Osteocyte (in vitro differentiated cells): ENCODE results near the gene EMILIN2. TPM values are rescaled to one million over a fixed set of nuclear protein-coding genes. Genes with fewer than 3 reads are reported as not detected.

ENCODE experiments used
- DNase-seq: peaks from one replicate; pipeline ENCODE4 v3.0.0; 2021; ENCODE audit warnings: mixed read lengths; ENCODE audit not compliant: unreplicated experiment; ENCODE audit errors: extremely low spot score
- H3K27ac Mint-ChIP-seq: one replicate; pipeline ENCODE4 v1.8.0; 2021; ENCODE audit warnings: mild to moderate bottlenecking, mixed read lengths; ENCODE audit not compliant: unreplicated experiment
- H3K27me3 Mint-ChIP-seq: one replicate; pipeline ENCODE4 v1.8.0; 2021; ENCODE audit warnings: mixed read lengths; ENCODE audit not compliant: unreplicated experiment
- H3K36me3 Mint-ChIP-seq: one replicate; pipeline ENCODE4 v1.8.0; 2021; ENCODE audit warnings: mixed read lengths; ENCODE audit not compliant: unreplicated experiment
- H3K4me1 Mint-ChIP-seq: one replicate; pipeline ENCODE4 v1.8.0; 2021; ENCODE audit warnings: mixed read lengths; ENCODE audit not compliant: unreplicated experiment
- H3K4me3 Mint-ChIP-seq: one replicate; pipeline ENCODE4 v1.8.0; 2021; ENCODE audit warnings: mild to moderate bottlenecking, moderate library complexity, mixed read lengths; ENCODE audit not compliant: unreplicated experiment
- H3K9me3 Mint-ChIP-seq: one replicate; pipeline ENCODE4 v1.8.0; 2021; ENCODE audit warnings: mixed read lengths; ENCODE audit not compliant: unreplicated experiment
- CTCF ChIP-seq: fragments of 200-600 bp; sonication (generic); IDR thresholded peaks from 2 replicates; pipeline ENCODE4 v1.5.0; 2021; ENCODE audit warnings: antibody characterized with exemption, mild to moderate bottlenecking, moderate library complexity
- total RNA-seq: library from RNA; stranded (reverse); gene quantifications from 2 replicates; pipeline ENCODE4 v1.2.1, GENCODE V29; 2021

Gene EMILIN2
- total RNA-seq, 1 donor from 2014 or later = 2.2 TPM

GRCh38 chr18:2895391-2895790 is 48.6 kb downstream of the EMILIN2 start:
- no peak for DNase-seq
- no peak overlapping the region for H3K27ac Mint-ChIP-seq
- TF ChIP-seq CTCF = no peak
- H3K4me1 Mint-ChIP-seq = peaks cover 8% of the 10 kb centered on the region
- H3K9me3 Mint-ChIP-seq = peaks cover 11% of the 10 kb centered on the region
- no peaks in the 10 kb centered on the region for H3K36me3 Mint-ChIP-seq
- no peak overlapping the region for H3K4me3 Mint-ChIP-seq
- H3K27me3 Mint-ChIP-seq = no peaks in the 10 kb centered on the region

GRCh38 chr18:2896990-2897389 is 50.2 kb downstream of the EMILIN2 start:
- peaks cover 7% of the 10 kb centered on the region for H3K4me1 Mint-ChIP-seq
- H3K27ac Mint-ChIP-seq = no peak overlapping the region
- H3K36me3 Mint-ChIP-seq = no peaks in the 10 kb centered on the region
- H3K4me3 Mint-ChIP-seq = no peak overlapping the region
- no peak for TF ChIP-seq CTCF
- no peak for DNase-seq
- H3K27me3 Mint-ChIP-seq = no peaks in the 10 kb centered on the region
- peaks cover 6% of the 10 kb centered on the region for H3K9me3 Mint-ChIP-seq

DNA sequence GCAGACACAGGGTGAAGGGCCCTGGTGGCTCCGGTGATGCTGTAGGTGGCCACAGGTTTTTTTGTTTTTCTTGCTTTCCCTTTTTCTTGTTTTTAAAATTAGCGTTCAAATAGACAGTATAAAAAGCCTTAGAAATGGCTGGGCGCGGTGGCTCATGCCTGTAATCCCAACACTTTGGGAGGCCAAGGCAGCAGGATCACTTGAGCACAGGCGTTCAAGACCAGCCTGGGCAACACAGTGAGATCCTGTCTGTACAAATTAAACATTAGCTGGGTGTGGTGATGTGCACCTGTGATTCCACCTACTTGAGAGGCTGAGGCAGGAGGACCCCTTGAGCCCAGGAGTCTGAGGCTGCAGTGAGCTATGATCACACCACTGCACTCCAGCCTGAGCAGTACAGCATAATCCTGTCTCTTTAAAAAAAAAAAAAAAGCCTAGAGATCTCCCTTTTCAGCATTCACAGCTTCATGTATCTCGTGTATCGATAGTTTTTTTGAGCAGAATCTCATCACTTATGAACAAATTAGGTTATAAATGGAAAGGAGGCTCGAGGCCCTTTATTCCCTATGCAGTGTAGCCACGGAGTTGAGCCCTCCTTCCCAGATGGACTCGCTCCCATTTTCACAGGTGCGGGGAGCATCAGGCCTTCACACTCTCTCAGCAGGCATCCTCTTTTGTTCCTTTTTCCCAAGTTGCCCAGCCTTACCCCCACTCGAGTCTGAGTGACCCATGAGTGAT is 50.8 kb downstream of the EMILIN2 start:
- DNase-seq = no peak
- H3K27ac Mint-ChIP-seq = no peak overlapping the region

DNA sequence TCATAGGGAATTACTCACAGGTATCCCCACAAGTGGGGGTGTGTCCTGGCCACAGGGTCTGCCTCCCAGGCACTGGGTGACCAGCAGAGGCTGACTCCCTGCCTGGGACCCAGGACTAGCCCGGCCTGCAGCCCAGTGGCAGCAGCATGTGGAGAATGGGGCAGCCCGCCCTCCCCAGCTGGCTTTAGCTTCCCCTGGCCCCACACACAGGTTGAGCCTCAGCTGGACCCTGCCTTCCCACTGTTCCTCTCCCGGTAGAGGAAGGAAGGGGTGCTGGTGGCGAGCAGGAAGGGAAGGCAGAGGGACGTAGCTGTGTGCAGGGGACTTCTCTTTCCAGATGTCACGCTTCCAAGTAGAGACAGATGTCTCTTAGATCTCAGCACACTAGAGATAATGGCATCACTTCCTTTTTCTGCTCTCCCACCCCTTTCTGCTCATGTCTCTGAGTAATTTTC is 51.4 kb downstream of the EMILIN2 start:
- Mint-ChIP-seq H3K4me1 (peaks cover 5% of the 10 kb centered on the region), H3K9me3 (peaks cover 6% of the 10 kb centered on the region)

More for the DNA sequence above, 50.8 kb downstream of the EMILIN2 start:
- Mint-ChIP-seq H3K36me3 (no peaks in the 10 kb centered on the region), H3K4me3 (no peak overlapping the region), H3K4me1 (peaks cover 5% of the 10 kb centered on the region), H3K27me3 (no peaks in the 10 kb centered on the region), H3K9me3 (peaks cover 6% of the 10 kb centered on the region)
- no peak for TF ChIP-seq CTCF

More for the DNA sequence above, 51.4 kb downstream of the EMILIN2 start:
- Mint-ChIP-seq H3K4me3 (no peak overlapping the region), H3K27ac (no peak overlapping the region), H3K36me3 (no peaks in the 10 kb centered on the region), H3K27me3 (no peaks in the 10 kb centered on the region)
- no peak for TF ChIP-seq CTCF
- DNase-seq = no peak
